Measurements from ENCODE around the gene DNAH2.

The DNAH2 gene

GRCh38 chr17:7703584-7704479 is 13.7 kb upstream of the DNAH2 start:
- no peak for DNase-seq

GRCh38 chr17:7704601-7705268 is 12.8 kb upstream of the DNAH2 start, which contains the start of gene EFNB3:
TSS of gene EFNB3 (plus strand) at chr17:7705202. CDS start at chr17:7705599, 397 bp downstream.
- DNase-seq: no peak

DNA sequence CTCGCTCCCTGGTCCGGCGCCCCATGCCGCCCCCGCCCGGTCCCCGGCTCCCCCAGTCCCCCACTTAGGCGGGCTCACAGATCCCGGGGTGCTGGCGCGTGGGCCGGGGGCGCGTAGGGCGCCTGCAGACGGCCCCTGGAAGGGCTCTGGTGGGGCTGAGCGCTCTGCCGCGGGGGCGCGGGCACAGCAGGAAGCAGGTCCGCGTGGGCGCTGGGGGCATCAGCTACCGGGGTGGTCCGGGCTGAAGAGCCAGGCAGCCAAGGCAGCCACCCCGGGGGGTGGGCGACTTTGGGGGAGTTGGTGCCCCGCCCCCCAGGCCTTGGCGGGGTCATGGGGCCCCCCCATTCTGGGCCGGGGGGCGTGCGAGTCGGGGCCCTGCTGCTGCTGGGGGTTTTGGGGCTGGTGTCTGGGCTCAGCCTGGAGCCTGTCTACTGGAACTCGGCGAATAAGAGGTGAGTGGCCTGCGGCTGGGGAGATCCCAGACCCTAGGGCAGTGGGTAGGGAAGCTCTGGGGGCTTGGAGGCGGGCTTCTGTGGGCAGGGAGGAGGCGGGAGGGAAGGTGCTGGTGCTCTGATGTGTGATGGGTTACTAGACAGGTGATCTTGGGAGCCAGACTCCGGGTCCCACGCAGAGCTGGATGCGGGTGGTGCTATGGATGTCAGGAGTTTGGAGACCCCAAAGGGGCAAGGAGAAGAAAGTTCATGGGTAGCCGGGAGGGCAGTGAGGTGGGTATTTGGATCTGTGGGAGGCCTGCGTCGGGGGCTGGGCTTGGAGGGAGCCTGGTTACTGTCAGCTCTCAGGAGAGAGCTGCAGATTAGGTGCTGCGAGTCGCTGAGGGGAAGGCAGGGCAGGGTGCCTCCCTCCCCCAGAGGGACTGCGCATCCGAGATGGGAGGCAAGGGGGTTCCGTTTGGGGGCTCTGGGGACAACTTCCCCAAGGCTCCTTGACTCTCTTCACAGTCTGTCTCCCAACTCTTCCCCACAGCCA is 12.0 kb upstream of the DNAH2 start:
- no peak for DNase-seq

- no peak for DNase-seq
These were observed 10.8 kb upstream of the DNAH2 start for GRCh38 chr17:7706631-7707354.

DNA sequence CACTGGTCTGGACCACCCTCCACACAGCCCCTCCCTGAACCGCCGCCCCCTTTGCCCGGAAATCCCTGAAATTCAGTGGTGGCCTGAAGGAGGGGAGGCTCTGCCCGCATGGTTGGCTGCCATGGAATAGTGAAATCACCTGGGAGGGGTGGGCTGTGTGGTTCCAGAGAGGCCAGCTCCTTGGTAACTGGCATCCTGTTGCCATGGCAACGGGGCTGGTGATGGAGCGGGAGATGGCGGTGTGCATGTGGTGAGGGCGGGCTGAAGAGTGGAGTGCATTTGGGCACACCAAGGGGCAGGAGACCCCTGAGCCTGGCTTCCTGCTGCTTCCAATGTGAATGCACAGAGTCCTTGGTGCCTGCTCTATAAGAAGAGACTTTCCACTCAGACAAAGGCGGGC is 10.1 kb upstream of the DNAH2 start:
- no peak for DNase-seq

GRCh38 chr17:7707858-7708750 is 9.4 kb upstream of the DNAH2 start:
- DNase-seq: no peak

DNA sequence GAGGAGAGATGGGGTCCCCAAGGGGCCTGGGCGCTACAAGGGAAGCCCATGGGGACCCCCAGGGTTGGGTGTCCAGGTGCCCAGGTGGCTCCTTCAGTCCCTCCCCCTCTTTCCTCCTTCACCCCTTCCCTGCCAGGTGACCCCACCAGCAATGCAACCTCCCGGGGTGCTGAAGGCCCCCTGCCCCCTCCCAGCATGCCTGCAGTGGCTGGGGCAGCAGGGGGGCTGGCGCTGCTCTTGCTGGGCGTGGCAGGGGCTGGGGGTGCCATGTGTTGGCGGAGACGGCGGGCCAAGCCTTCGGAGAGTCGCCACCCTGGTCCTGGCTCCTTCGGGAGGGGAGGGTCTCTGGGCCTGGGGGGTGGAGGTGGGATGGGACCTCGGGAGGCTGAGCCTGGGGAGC is 8.5 kb upstream of the DNAH2 start:
- DNase-seq: no peak

DNA sequence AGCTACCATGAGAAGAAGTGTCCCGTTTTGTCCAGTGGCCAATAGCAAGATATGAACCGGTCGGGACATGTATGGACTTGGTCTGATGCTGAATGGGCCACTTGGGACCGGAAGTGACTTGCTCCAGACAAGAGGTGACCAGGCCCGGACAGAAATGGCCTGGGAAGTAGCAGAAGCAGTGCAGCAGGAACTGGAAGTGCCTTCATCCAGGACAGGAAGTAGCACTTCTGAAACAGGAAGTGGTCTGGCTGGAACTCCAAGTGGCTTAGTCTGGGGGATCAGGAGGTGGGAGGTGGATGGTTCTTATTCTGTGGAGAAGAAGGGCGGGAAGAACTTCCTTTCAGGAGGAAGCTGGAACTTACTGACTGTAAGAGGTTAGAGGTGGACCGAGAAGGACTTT is 7.2 kb upstream of the DNAH2 start:
- no peak for DNase-seq

DNA sequence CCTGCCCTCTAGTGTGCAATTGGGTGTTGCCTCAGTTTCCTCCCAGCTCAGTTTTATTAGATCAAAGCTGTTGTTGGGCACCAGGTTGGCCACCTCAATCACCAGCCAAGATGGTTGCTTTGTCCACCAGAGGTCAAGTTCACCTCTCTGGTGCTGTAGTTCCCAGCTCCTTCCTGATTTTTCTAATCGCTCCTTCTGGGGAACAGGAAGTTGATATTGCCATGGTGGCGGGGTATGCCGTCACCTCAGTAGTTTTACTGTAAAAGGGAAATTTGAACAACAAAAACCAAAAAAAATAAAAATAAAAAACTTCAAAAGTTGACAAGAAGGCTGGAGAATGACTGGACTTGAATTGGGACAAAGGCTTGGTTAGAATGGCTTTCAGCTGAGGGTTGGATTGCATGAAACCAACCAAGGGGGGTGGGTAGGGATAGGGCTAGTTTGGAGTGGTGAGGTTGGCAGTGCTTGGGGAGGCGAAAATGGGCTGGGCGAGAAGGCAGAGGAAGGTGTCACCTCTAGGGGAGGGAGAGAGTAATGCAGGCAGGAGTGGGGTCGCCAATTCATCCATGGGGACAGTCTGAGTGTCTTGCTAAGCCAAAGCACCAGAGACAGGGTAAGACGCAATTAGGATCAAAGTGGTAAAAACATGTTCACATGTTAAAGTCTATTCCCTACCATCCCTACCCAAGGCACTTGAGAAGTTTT is 6.3 kb upstream of the DNAH2 start:
- no peak for DNase-seq

DNA sequence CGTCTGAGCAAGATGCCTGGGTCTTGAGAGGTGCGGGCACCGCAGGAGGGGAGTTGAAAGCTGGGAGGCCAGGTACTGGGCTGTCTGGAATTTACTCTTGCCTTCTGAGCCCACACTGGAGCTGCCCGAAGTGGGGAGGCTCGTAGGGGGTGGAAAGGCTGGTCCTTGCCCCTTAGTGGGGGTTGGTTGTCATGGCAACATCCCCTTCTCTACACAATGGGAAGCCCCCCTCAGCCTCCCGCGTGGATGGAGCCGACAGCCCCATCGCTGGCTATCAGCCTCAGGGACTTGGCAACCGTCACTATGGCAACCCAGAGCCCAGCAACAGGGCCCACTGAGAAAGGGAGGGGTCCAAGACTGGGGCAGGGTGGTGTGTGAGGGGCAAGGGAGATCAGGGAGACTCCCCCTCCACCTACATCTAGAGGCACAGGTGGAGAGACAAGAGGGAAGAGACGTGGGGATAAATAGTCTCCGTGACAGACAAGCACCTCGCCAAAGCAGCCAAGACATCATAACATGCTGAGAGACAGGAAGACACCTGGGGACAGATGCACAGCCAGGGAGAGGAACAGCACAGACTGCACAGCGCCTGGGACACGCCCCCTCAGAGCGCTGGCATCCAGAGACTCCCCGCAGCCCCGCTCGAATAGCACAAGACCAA is 5.3 kb upstream of the DNAH2 start:
- DNase-seq: no peak

DNA sequence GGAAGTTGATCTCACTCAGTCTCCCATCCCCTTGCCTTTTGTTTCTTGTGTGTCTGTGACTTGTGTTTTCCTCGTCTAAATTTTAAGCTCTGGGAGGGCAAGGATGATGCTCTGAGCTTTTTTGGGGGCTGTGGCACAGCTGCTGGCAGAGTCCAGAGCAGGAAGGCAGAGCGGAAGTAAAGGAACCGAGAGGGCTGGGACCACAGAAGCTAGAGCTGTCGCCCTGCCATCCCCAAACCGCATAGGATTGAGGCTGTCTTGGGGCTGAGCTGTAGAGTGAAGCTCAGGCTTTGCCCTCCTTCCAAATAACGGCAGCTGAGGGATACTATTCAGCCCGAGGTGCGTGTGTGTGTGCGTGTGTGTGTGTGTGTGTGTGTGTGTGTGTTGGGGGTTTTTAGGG is 3.8 kb upstream of the DNAH2 start:
- DNase-seq: no peak

- no peak for DNase-seq
These were observed 2.6 kb upstream of the DNAH2 start for GRCh38 chr17:7714721-7715594.

GRCh38 chr17:7715936-7716886 is 1.3 kb upstream of the DNAH2 start:
- DNase-seq: no peak

GRCh38 chr17:7717756-7718350 is 309 bp downstream of the DNAH2 start:
- DNase-seq: peak; percentile 12

GRCh38 chr17:7719661-7720060 is 2.1 kb downstream of the DNAH2 start:
- no peak for DNase-seq

DNA sequence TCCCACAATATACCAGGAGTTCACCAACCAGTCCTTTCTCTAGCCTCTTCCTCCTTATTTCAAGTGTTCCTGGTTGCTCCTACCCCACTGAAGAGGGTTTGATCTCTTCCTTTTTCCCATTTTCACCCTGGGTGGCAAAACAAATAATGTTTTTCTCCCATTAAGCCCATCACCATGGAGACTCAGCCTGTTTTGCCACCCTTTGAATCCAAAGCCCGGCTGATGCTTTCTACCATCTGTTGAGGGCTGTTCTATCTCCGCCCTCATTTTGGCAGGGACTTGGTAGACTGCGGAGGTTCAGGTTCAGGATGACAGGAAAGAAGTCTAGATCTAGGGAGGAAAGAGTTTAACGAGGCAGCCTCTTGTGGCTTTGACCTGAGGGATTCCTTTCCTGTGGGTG is 2.6 kb downstream of the DNAH2 start:
- no peak for DNase-seq

DNA sequence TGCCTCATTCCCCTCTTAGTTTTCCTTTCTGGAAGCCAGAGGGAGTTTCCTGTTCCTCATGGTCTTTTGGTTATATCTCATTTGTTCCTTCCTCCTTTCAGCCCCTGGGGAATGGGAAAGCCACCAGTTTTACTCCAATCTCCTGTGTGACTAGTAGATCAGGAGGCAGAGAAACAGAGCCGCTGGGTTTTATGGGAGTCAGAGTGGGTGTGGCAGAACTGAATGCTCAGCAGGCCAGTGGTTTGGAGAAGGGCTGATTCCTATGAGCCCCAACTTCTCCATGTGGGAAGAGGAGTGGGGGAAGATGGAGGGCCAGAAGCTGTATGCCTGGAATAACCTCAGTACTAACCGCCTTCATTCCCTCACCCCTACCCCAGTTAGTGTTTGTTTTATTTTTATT is 4.1 kb downstream of the DNAH2 start:
- DNase-seq: no peak
